Activated T-helper 1 cell treated with Interleukin-2 at 50 U/mL for 16 hours (primary cell): ENCODE measurements around the gene LTBP3.

ENCODE experiments used
- DNase-seq: peaks from one replicate; pipeline ENCODE4 v3.0.0-alpha.2; 2020; ENCODE audit warnings: low read depth

The LTBP3 gene

GRCh38 chr11:65553301-65554001 is 4.7 kb downstream of the LTBP3 start:
- peak; percentile 72 for DNase-seq

- no peak for DNase-seq
Observed at GRCh38 chr11:65552388-65552951, 5.7 kb downstream of the LTBP3 start.

- peak; percentile 50 for DNase-seq
Observed at GRCh38 chr11:65551572-65552387, 6.4 kb downstream of the LTBP3 start.

- no peak for DNase-seq
Observed at GRCh38 chr11:65549096-65549495, 9.1 kb downstream of the LTBP3 start.

GRCh38 chr11:65548395-65548794 is 9.8 kb downstream of the LTBP3 start:
- DNase-seq, result no peak

- DNase-seq, result peak; percentile 38
Observed at GRCh38 chr11:65547446-65548125, 10.6 kb downstream of the LTBP3 start.

GRCh38 chr11:65546217-65546958 is 11.8 kb downstream of the LTBP3 start:
- peak; percentile 98 for DNase-seq

- no peak for DNase-seq
Observed at GRCh38 chr11:65545853-65546216, 12.3 kb downstream of the LTBP3 start.

GRCh38 chr11:65542738-65543390 is 15.3 kb downstream of the LTBP3 start:
- no peak for DNase-seq

GRCh38 chr11:65541093-65541982 is 16.8 kb downstream of the LTBP3 start:
- no peak for DNase-seq

- peak; percentile 75 for DNase-seq
Observed at GRCh38 chr11:65540290-65541092, 17.7 kb downstream of the LTBP3 start.

GRCh38 chr11:65539744-65540289 is 18.3 kb downstream of the LTBP3 start:
- no peak for DNase-seq

GRCh38 chr11:65538915-65539743 is 19.0 kb downstream of the LTBP3 start:
- DNase-seq, result no peak

GRCh38 chr11:65538232-65538914 is 19.8 kb downstream of the LTBP3 start:
- no peak for DNase-seq

GRCh38 chr11:65537620-65538231 is 20.4 kb downstream of the LTBP3 start:
- no peak for DNase-seq

GRCh38 chr11:65537296-65537597 is 20.9 kb downstream of the LTBP3 start:
- no peak for DNase-seq
